ENCODE results near the gene ARHGEF11. TPM values are rescaled to one million over a fixed set of nuclear protein-coding genes. Genes with fewer than 3 reads are reported as not detected.
A peak's percentile ranks its signal among the peaks of the same experiment; 100 is the strongest.

Gene ARHGEF11
- polyA plus RNA-seq, 5 donors = 29.6 to 40.2 (median 37.0) TPM

- no peak for DNase-seq
Measured at GRCh38 chr1:157004327-157004726, 41.2 kb downstream of the ARHGEF11 start.

GRCh38 chr1:157001304-157001703 lies 44.2 kb downstream of the ARHGEF11 start:
- no peak for DNase-seq

GRCh38 chr1:157000686-157001085 lies 44.9 kb downstream of the ARHGEF11 start:
- DNase-seq = peak in 1 of 2 donors; percentile 4

GRCh38 chr1:156999596-157000320 lies 45.8 kb downstream of the ARHGEF11 start:
- no peak for DNase-seq

GRCh38 chr1:156998840-156999500 lies 46.6 kb downstream of the ARHGEF11 start:
- no peak for DNase-seq

- no peak for DNase-seq
Measured at GRCh38 chr1:156998301-156998700, 47.2 kb downstream of the ARHGEF11 start.

- DNase-seq = no peak
Measured at GRCh38 chr1:156995412-156995811, 50.1 kb downstream of the ARHGEF11 start.

- DNase-seq = no peak
Measured at GRCh38 chr1:156994277-156994676, 51.3 kb downstream of the ARHGEF11 start.

GRCh38 chr1:156993426-156994147 lies 52.0 kb downstream of the ARHGEF11 start:
- DNase-seq = no peak

GRCh38 chr1:156992215-156992614 lies 53.3 kb downstream of the ARHGEF11 start:
- no peak for DNase-seq

- no peak for DNase-seq
Measured at GRCh38 chr1:156987715-156988114, 57.8 kb downstream of the ARHGEF11 start.

GRCh38 chr1:156980551-156980950 lies 65.0 kb downstream of the ARHGEF11 start:
- DNase-seq = no peak

GRCh38 chr1:156975084-156975483 lies 70.5 kb downstream of the ARHGEF11 start:
- no peak for DNase-seq

GRCh38 chr1:156973417-156973816 lies 72.1 kb downstream of the ARHGEF11 start:
- DNase-seq = no peak

- no peak for DNase-seq
Measured at GRCh38 chr1:156970017-156970416, 75.5 kb downstream of the ARHGEF11 start.

GRCh38 chr1:156969496-156969895 lies 76.0 kb downstream of the ARHGEF11 start:
- no peak for DNase-seq

GRCh38 chr1:156964441-156964840 lies 81.1 kb downstream of the ARHGEF11 start:
- no peak for DNase-seq

GRCh38 chr1:156963621-156964020 lies 81.9 kb downstream of the ARHGEF11 start:
- no peak for DNase-seq

GRCh38 chr1:156961709-156962108 lies 83.8 kb downstream of the ARHGEF11 start:
- no peak for DNase-seq

GRCh38 chr1:156959925-156960324 lies 85.6 kb downstream of the ARHGEF11 start:
- DNase-seq = no peak

GRCh38 chr1:156959414-156959813 lies 86.1 kb downstream of the ARHGEF11 start:
- no peak for DNase-seq

- DNase-seq = no peak
Measured at GRCh38 chr1:156958247-156958714, 87.3 kb downstream of the ARHGEF11 start.

- no peak for DNase-seq
Measured at GRCh38 chr1:156957634-156958033, 87.9 kb downstream of the ARHGEF11 start.

Measured in right lung (tissue), 5 donors.